GM12878 (cell line): Measurements from ENCODE around the gene IRS2. TPM values are rescaled to one million over a fixed set of nuclear protein-coding genes. Genes with fewer than 3 reads are reported as not detected.

Experiments
- ATAC-seq: fragments of 200-7000 bp; cut with Tn5 transposase; 3 replicates; pipeline ENCODE4 v1.9.1; 2020; ENCODE audit warnings: mild to moderate bottlenecking, moderate library complexity
- BruUV-seq: library from RNA; stranded (reverse); fragments of 400-500 nt; replicated peaks from 2 replicates; lab custom pipeline; 2021; lab: Mats Ljungman, UMichigan
- CTCF ChIA-PET: fragments of 300-600 bp; sonication (Branson Sonifier 250); formaldehyde crosslinking; extraction: SDS; loops from one replicate; lab custom pipeline; 2021; ENCODE audit warnings: inconsistent platforms; lab: Yijun Ruan, JAX
- POLR2A ChIA-PET: fragments of 350-600 bp; formaldehyde crosslinking; extraction: SDS; loops from one replicate; lab custom pipeline; 2021; ENCODE audit warnings: inconsistent platforms; lab: Charles Lee
- RAD21 ChIA-PET: fragments of 300-600 bp; sonication (Branson Sonifier 250); formaldehyde crosslinking; loops from one replicate; lab custom pipeline; 2023; ENCODE audit warnings: antibody characterized with exemption; ENCODE audit not compliant: unreplicated experiment; lab: Charles Lee
- SMC1A ChIA-PET: fragments of 300-600 bp; sonication (Branson Sonifier 250); formaldehyde crosslinking; loops from one replicate; lab custom pipeline; 2023; ENCODE audit not compliant: unreplicated experiment, uncharacterized antibody; lab: Charles Lee
- DNase-seq: peaks from one replicate; pipeline ENCODE4 v3.0.0-alpha.2; 2011; ENCODE audit warnings: low read depth, low spot score
- FAIRE-seq: peaks from 3 replicates; lab custom pipeline; 2011; peaks lifted over from hg19 to GRCh38; lab: Jason Lieb, UNC
- H2AFZ ChIP-seq: 2 replicates; pipeline ENCODE4 v1.6.0; 2011; ENCODE audit warnings: low read depth, low read length, control low read depth; ENCODE audit not compliant: control insufficient read depth
- H3K27ac ChIP-seq: 2 replicates; pipeline ENCODE4 v1.5.1; 2011; ENCODE audit warnings: control low read depth; ENCODE audit not compliant: control insufficient read depth, insufficient read depth
- H3K27me3 ChIP-seq, 2 experiments: replicated peaks in 1 of 2; 2 replicates each; pipeline versions ENCODE4 v1.6.0 to v1.6.1; 2011; ENCODE audit warnings: low read length in 1 of 2; ENCODE audit not compliant: control insufficient read depth in 2 of 2, insufficient read depth in 2 of 2
- H3K36me3 ChIP-seq, 2 experiments: 2 replicates each; pipeline ENCODE4 v1.5.1; 2011; ENCODE audit warnings: low read length in 1 of 2; ENCODE audit not compliant: control insufficient read depth in 2 of 2, insufficient read depth in 2 of 2
- H3K4me1 ChIP-seq: 2 replicates; pipeline ENCODE4 v1.6.1; 2011; ENCODE audit warnings: mild to moderate bottlenecking, low read length, moderate library complexity, mixed read lengths; ENCODE audit not compliant: control insufficient read depth, insufficient read depth
- H3K4me2 ChIP-seq: 2 replicates; pipeline ENCODE4 v1.6.0; 2011; ENCODE audit warnings: control low read depth; ENCODE audit not compliant: control insufficient read depth, insufficient read depth
- H3K4me3 ChIP-seq: fragments of 200-600 bp; sonication (generic); 2 replicates; pipeline ENCODE4 v1.5.1; 2016
- H3K79me2 ChIP-seq: 2 replicates; pipeline ENCODE4 v1.6.0; 2011; ENCODE audit warnings: low read length; ENCODE audit not compliant: control insufficient read depth, insufficient read depth
- H3K9ac ChIP-seq: 2 replicates; pipeline ENCODE4 v1.8.0; 2011; ENCODE audit warnings: low read length, control low read depth, mixed read lengths; ENCODE audit not compliant: control insufficient read depth, insufficient read depth
- H3K9me3 ChIP-seq: replicated peaks from 3 replicates; pipeline ENCODE4 v1.5.1; 2011; ENCODE audit warnings: mild to moderate bottlenecking, low read length; ENCODE audit not compliant: control insufficient read depth, insufficient read depth
- H4K20me1 ChIP-seq: 2 replicates; pipeline ENCODE4 v1.6.0; 2011; ENCODE audit not compliant: control insufficient read depth, insufficient read depth
- CBFB ChIP-seq: IDR thresholded peaks from 2 replicates; pipeline ENCODE4 v1.6.1; 2016; ENCODE audit warnings: antibody characterized with exemption, low read depth
- CHD1 ChIP-seq: IDR thresholded peaks from 2 replicates; pipeline ENCODE4 v1.6.1; 2012; ENCODE audit warnings: low read depth, low read length, improper control_type of control experiment
- ETV6 ChIP-seq, 2 experiments: fragments of 450-650 bp in 1 of 2; IDR thresholded peaks in 1 of 2; conservative IDR thresholded peaks in 1 of 2; 2 replicates each; pipeline ENCODE4 v1.6.1; 2014; ENCODE audit warnings: antibody characterized with exemption in 1 of 2, borderline replicate concordance in 1 of 2, low read depth in 1 of 2, mild to moderate bottlenecking in 1 of 2, moderate library complexity in 1 of 2
- EZH2 ChIP-seq: IDR thresholded peaks from 2 replicates; pipeline ENCODE4 v1.6.1; 2012; ENCODE audit warnings: low read depth, mild to moderate bottlenecking, control low read depth, inconsistent platforms, low read length, borderline replicate concordance; ENCODE audit not compliant: control insufficient read depth
- HCFC1 ChIP-seq: fragments of 150-350 bp; IDR thresholded peaks from 2 replicates; pipeline ENCODE4 v1.6.1; 2014; ENCODE audit warnings: low read length
- HDGF ChIP-seq: fragments of 450-650 bp; IDR thresholded peaks from 2 replicates; pipeline ENCODE4 v1.6.1; 2016; ENCODE audit warnings: antibody characterized with exemption
- IKZF1 ChIP-seq: fragments of 450-650 bp; conservative IDR thresholded peaks from 2 replicates; pipeline ENCODE4 v1.6.1; 2017; ENCODE audit warnings: antibody characterized with exemption, mild to moderate bottlenecking
- IRF4 ChIP-seq: IDR thresholded peaks from 2 replicates; pipeline ENCODE4 v1.6.1; 2011; ENCODE audit warnings: low read depth, low read length
- JUND ChIP-seq: IDR thresholded peaks from 2 replicates; pipeline ENCODE4 v1.6.1; 2012; ENCODE audit warnings: low read depth, mild to moderate bottlenecking, low read length, improper control_type of control experiment, moderate library complexity
- MTA2 ChIP-seq: fragments of 450-650 bp; IDR thresholded peaks from 2 replicates; pipeline ENCODE4 v1.6.1; 2016; ENCODE audit warnings: low read depth, mild to moderate bottlenecking, moderate library complexity
- MTA3 ChIP-seq: IDR thresholded peaks from 2 replicates; pipeline ENCODE4 v1.6.1; 2012; ENCODE audit warnings: low read length, inconsistent platforms, borderline replicate concordance
- NR2C2 ChIP-seq: IDR thresholded peaks from 2 replicates; pipeline ENCODE4 v1.6.1; 2011; ENCODE audit warnings: borderline replicate concordance, low read depth; ENCODE audit not compliant: control insufficient read depth, insufficient read length
- RELA ChIP-seq: fragments of 450-650 bp; IDR thresholded peaks from 2 replicates; pipeline ENCODE4 v1.8.0; 2014; ENCODE audit warnings: borderline replicate concordance; ENCODE audit not compliant: partially characterized antibody
- SMAD5 ChIP-seq: IDR thresholded peaks from 2 replicates; pipeline ENCODE4 v1.6.1; 2016; ENCODE audit warnings: antibody characterized with exemption, low read depth
- SREBF2 ChIP-seq: IDR thresholded peaks from 2 replicates; pipeline ENCODE4 v1.6.1; 2012; ENCODE audit warnings: mild to moderate bottlenecking, low read length
- TCF3 ChIP-seq: IDR thresholded peaks from 2 replicates; pipeline ENCODE4 v1.6.1; 2012; ENCODE audit warnings: low read depth, mild to moderate bottlenecking, low read length, borderline replicate concordance; ENCODE audit not compliant: insufficient read depth
- TCF7 ChIP-seq: IDR thresholded peaks from 2 replicates; pipeline ENCODE4 v1.6.1; 2014; ENCODE audit warnings: antibody characterized with exemption, borderline replicate concordance
- ZNF384 ChIP-seq: IDR thresholded peaks from 2 replicates; pipeline ENCODE4 v1.6.1; 2012; ENCODE audit warnings: low read depth, mild to moderate bottlenecking, low read length, improper control_type of control experiment, borderline replicate concordance
- WGBS: methylation state at CpG from one replicate; pipeline ENCODE4 v1.1.6; 2016; ENCODE audit warnings: low lambda C conversion rate; ENCODE audit not compliant: insufficient replicate concordance, insufficient coverage; ENCODE audit errors: missing lambda C conversion rate; 5-methylcytosine and 5-hydroxymethylcytosine counted together
- in situ Hi-C: fragments of 300-500 bp; cut with MboI; formaldehyde crosslinking; loops from 9 replicates; pipeline ENCODE4 v1.14.3; 2018; ENCODE audit warnings: mixed read lengths
- intact Hi-C: fragments of 100-400 bp; cut with micrococcal nuclease; formaldehyde crosslinking; loops from one replicate; pipeline ENCODE4 v1.14.2; 2022; ENCODE audit not compliant: unreplicated experiment
- polyA plus RNA-seq, 11 experiments: library from polyadenylated mRNA; depleted of rRNA in 4 of 11; unstranded in 6 of 11; stranded (reverse) in 5 of 11; fragments of >200 nt; fragmentation: Nextera tagmentation in 4 of 11; fragmentation: Illumina TruSeq in 1 of 11; extraction: Ambion mirVana in 4 of 11; extraction: Trizol in 1 of 11; gene quantifications; 1 replicate in 1 of 11; 2 replicates in 10 of 11; pipeline versions ENCODE4 v1.2.1 to v1.2.3, GENCODE V29; 2011 to 2016; ENCODE audit warnings: inconsistent platforms in 2 of 11, missing spikeins in 2 of 11, low read depth in 1 of 11
- total RNA-seq, 4 experiments: library from RNA; depleted of rRNA in 3 of 4; stranded (reverse); fragments of >200 nt in 3 of 4; fragmentation: Illumina TruSeq in 1 of 4; extraction: Trizol in 1 of 4; gene quantifications; 2 replicates each; pipeline versions ENCODE4 v1.2.1 to v1.2.3, GENCODE V29; 2013 to 2021

Gene IRS2
- total and polyA plus RNA-seq, 10 of the 15 experiments (the other 5 are each of a cell fraction or from before 2014, with no cell fraction given), result 0.01 to 0.31 (median 0.07) TPM; not detected in 6

GRCh38 chr13:109720758-109721184 lies 65.6 kb downstream of the IRS2 start:
- ChIA-PET POLR2A (no interaction called here), SMC1A (no interaction called here)
- H3K4me2 ChIP-seq, result no peak overlapping the region
- no peak overlapping the region for H3K27ac ChIP-seq
- in situ Hi-C loops, result no loop called here
- no peak for ATAC-seq
- no peaks in the 10 kb centered on the region for H3K36me3 ChIP-seq
- no peak overlapping the region for H2AFZ ChIP-seq
- TF ChIP-seq SMAD5 (no peak), RELA (no peak), ZNF384 (no peak), SREBF2 (no peak), NR2C2 (no peak), TCF3 (no peak), IRF4 (no peak)
- TF ChIP-seq, all 136 proteins: peak for 0
- DNase-seq, result no peak
- Histone ChIP-seq H3K27me3 (no peaks in the 10 kb centered on the region), H3K4me3 (no peak overlapping the region), H4K20me1 (no peaks in the 10 kb centered on the region), H3K4me1 (no peaks in the 10 kb centered on the region), H3K79me2 (no peaks in the 10 kb centered on the region), H3K9me3 (no peaks in the 10 kb centered on the region), H3K9ac (no peak overlapping the region)
- ChIA-PET CTCF (interaction anchor here (0.5 to 1.2 kb wide), 2 partner anchors 8 to 10 kb away, joined by 4 to 5 read pairs; no protein-coding TSS in a partner anchor), RAD21 (no interaction called here)
- 39% methylated on average over 5 of the region's 5 CpGs for WGBS
- intact Hi-C loops, result no loop called here
- no peak for FAIRE-seq
- no TSS peak for BruUV-seq

GRCh38 chr13:109719962-109720646 lies 66.3 kb downstream of the IRS2 start:
- RAD21 ChIA-PET, result no interaction called here
- TF ChIP-seq CBFB (no peak), ETV6 (conservative IDR thresholded peaks at IDR 0.05 in 1 of 2, IDR thresholded peaks at IDR 0.05 in 1 of 2; ENCODE audit: borderline replicate concordance in 1 of 2, low read depth in 1 of 2) (no peak), TCF7 (no peak), CHD1 (no peak), MTA3 (no peak), HCFC1 (no peak), EZH2 (no peak), MTA2 (no peak), HDGF (no peak), JUND (no peak), IKZF1 (no peak)

More at GRCh38 chr13:109719962-109720646, 66.3 kb downstream of the IRS2 start:
- ChIA-PET POLR2A (no interaction called here), CTCF (interaction anchor here (1.2 kb wide), 1 partner anchor 9 kb away, joined by 4 read pairs; no protein-coding TSS in a partner anchor), SMC1A (no interaction called here)
- Histone ChIP-seq H3K4me1 (no peaks in the 10 kb centered on the region), H4K20me1 (no peaks in the 10 kb centered on the region), H3K4me2 (no peak overlapping the region), H3K27me3 (no peaks in the 10 kb centered on the region), H3K4me3 (no peak overlapping the region), H3K9me3 (no peaks in the 10 kb centered on the region), H3K36me3 (no peaks in the 10 kb centered on the region), H3K79me2 (no peaks in the 10 kb centered on the region), H3K27ac (no peak overlapping the region), H2AFZ (no peak overlapping the region), H3K9ac (no peak overlapping the region)
- FAIRE-seq, result no peak
- 28% methylated on average over 7 of the region's 7 CpGs for WGBS
- intact Hi-C loops, result no loop called here
- BruUV-seq, result no TSS peak
- in situ Hi-C loops, result no loop called here
- no peak for DNase-seq
- ATAC-seq, result no peak
